ENCODE data around the gene TRMT1L. TPM values are rescaled to one million over a fixed set of nuclear protein-coding genes. Genes with fewer than 3 reads are reported as not detected.

The TRMT1L gene
- total RNA-seq, 1 experiment from 2014 or later, result 24.3 TPM

- intact Hi-C loops (cut with micrococcal nuclease; ENCODE audit: unreplicated experiment), result loop anchor here (5.0 kb wide), 2 partner anchors 111 to 186 kb away; partner anchors contain the start of genes NIBAN1 and RNF2
These were observed 1.1 kb upstream of the TRMT1L start for GRCh38 chr1:185157599-185158412.

GRCh38 chr1:185156288-185156853, 382 bp downstream of the TRMT1L start:
- Histone ChIP-seq H3K27ac (ENCODE audit: low read depth, low read length, poor library complexity, severe bottlenecking) (peak overlapping the region; percentile 95), H3K9me3 (ENCODE audit: low read depth, low read length, poor library complexity, severe bottlenecking) (no peaks in the 10 kb centered on the region), H3K4me3 (ENCODE audit: low read depth, low read length, poor library complexity, severe bottlenecking) (peak overlapping the region; percentile 91), H3K36me3 (ENCODE audit: insufficient read depth, low read length, poor library complexity, severe bottlenecking) (peaks cover 5% of the 10 kb centered on the region), H3K27me3 (replicated peaks; ENCODE audit: insufficient read depth, low read depth, low read length, poor library complexity) (no peaks in the 10 kb centered on the region), H3K4me1 (ENCODE audit: insufficient read depth, low read length, poor library complexity, severe bottlenecking) (peaks cover 13% of the 10 kb centered on the region)
- intact Hi-C loops (cut with micrococcal nuclease; ENCODE audit: unreplicated experiment), result loop anchor here (5.0 kb wide), 2 partner anchors 109 to 184 kb away; partner anchors contain the start of genes NIBAN1 and RNF2
- ChIA-PET POLR2A (ENCODE audit: low non-redundant PET) (no interaction called here), CTCF (no interaction called here)
- TSS peak; percentile 72 for BruUV-seq (replicated peaks)
- TF ChIP-seq CTCF (conservative IDR thresholded peaks at IDR 0.05; ENCODE audit: low read depth, low read length) (no peak), EZH2 (IDR thresholded peaks at IDR 0.05; ENCODE audit: borderline replicate concordance, low read depth, low read length, poor library complexity, severe bottlenecking) (no peak)
- DNase-seq (ENCODE audit: low spot score), result no peak

More at GRCh38 chr1:185157599-185158412, 1.1 kb upstream of the TRMT1L start:
- CTCF ChIA-PET, result interaction anchor here (1.7 kb wide), 1 partner anchor 12 kb away, joined by 8 read pairs; no protein-coding TSS in a partner anchor
- H3K9me3 ChIP-seq (ENCODE audit: low read depth, low read length, poor library complexity, severe bottlenecking), result no peaks in the 10 kb centered on the region
- no peaks in the 10 kb centered on the region for H3K27me3 ChIP-seq (replicated peaks; ENCODE audit: insufficient read depth, low read depth, low read length, poor library complexity)
- BruUV-seq (replicated peaks), result TSS peak; percentile 41
- H3K4me1 ChIP-seq (ENCODE audit: insufficient read depth, low read length, poor library complexity, severe bottlenecking), result peaks cover 13% of the 10 kb centered on the region
- TF ChIP-seq EZH2 (IDR thresholded peaks at IDR 0.05; ENCODE audit: borderline replicate concordance, low read depth, low read length, poor library complexity, severe bottlenecking) (no peak), CTCF (conservative IDR thresholded peaks at IDR 0.05; ENCODE audit: low read depth, low read length) (no peak)
- POLR2A ChIA-PET (ENCODE audit: low non-redundant PET), result interaction anchor here (0.6 kb wide), 1 partner anchor 17 kb away, joined by 7 read pairs; no protein-coding TSS in a partner anchor
- peak; percentile 54 for DNase-seq (ENCODE audit: low spot score)
- H3K27ac ChIP-seq (ENCODE audit: low read depth, low read length, poor library complexity, severe bottlenecking), result peak overlapping the region; percentile 95
- peak overlapping the region; percentile 91 for H3K4me3 ChIP-seq (ENCODE audit: low read depth, low read length, poor library complexity, severe bottlenecking)
- H3K36me3 ChIP-seq (ENCODE audit: insufficient read depth, low read length, poor library complexity, severe bottlenecking), result no peaks in the 10 kb centered on the region

GRCh38 chr1:185155600-185156287, 1.0 kb downstream of the TRMT1L start:
- ChIA-PET POLR2A (ENCODE audit: low non-redundant PET) (no interaction called here), CTCF (no interaction called here)
- Histone ChIP-seq H3K9me3 (ENCODE audit: low read depth, low read length, poor library complexity, severe bottlenecking) (no peaks in the 10 kb centered on the region), H3K27ac (ENCODE audit: low read depth, low read length, poor library complexity, severe bottlenecking) (peak overlapping the region; percentile 95), H3K4me1 (ENCODE audit: insufficient read depth, low read length, poor library complexity, severe bottlenecking) (peaks cover 13% of the 10 kb centered on the region), H3K27me3 (replicated peaks; ENCODE audit: insufficient read depth, low read depth, low read length, poor library complexity) (no peaks in the 10 kb centered on the region), H3K4me3 (ENCODE audit: low read depth, low read length, poor library complexity, severe bottlenecking) (peak overlapping the region; percentile 91), H3K36me3 (ENCODE audit: insufficient read depth, low read length, poor library complexity, severe bottlenecking) (peaks cover 9% of the 10 kb centered on the region)
- TF ChIP-seq CTCF (conservative IDR thresholded peaks at IDR 0.05; ENCODE audit: low read depth, low read length), result no peak
- TF ChIP-seq EZH2 (IDR thresholded peaks at IDR 0.05; ENCODE audit: borderline replicate concordance, low read depth, low read length, poor library complexity, severe bottlenecking), result no peak
- intact Hi-C loops (cut with micrococcal nuclease; ENCODE audit: unreplicated experiment), result loop anchor here (5.0 kb wide), 2 partner anchors 108 to 183 kb away; partner anchors contain the start of genes NIBAN1 and RNF2
- peak; percentile 9 for DNase-seq (ENCODE audit: low spot score)
- no TSS peak for BruUV-seq (replicated peaks)

All from A673 (cell line).